IMR-90 (cell line): Measurements from ENCODE around the gene SNIP1. TPM values are rescaled to one million over a fixed set of nuclear protein-coding genes. Genes with fewer than 3 reads are reported as not detected.

Experiments used
- ATAC-seq: fragments of 200-7000 bp; cut with Tn5 transposase; 2 replicates; pipeline ENCODE4 v1.9.1; 2020; ENCODE audit warnings: low read depth, mild to moderate bottlenecking, moderate library complexity
- Bru-seq: library from RNA; stranded (reverse); fragments of 400-500 nt; gene quantifications from one replicate; lab custom pipeline; 2021; lab: Mats Ljungman, UMichigan
- BruChase-seq, 2 experiments: library from RNA; stranded (reverse); fragments of 400-500 nt; gene quantifications; one replicate each; lab custom pipeline; 2021; lab: Mats Ljungman, UMichigan
- BruUV-seq: library from RNA; stranded (reverse); fragments of 400-500 nt; replicated peaks from 2 replicates; lab custom pipeline; 2021; lab: Mats Ljungman, UMichigan
- CTCF ChIA-PET: fragments of 300-600 bp; formaldehyde crosslinking; extraction: SDS; loops from one replicate; lab custom pipeline; 2021; ENCODE audit warnings: antibody characterized with exemption; lab: Yijun Ruan, JAX
- POLR2A ChIA-PET: fragments of 300-600 bp; sonication (Branson Sonifier 250); formaldehyde crosslinking; loops from one replicate; lab custom pipeline; 2022; ENCODE audit warnings: antibody characterized with exemption; ENCODE audit not compliant: unreplicated experiment; lab: Charles Lee
- DNase-seq: peaks from one replicate; pipeline ENCODE4 v3.0.0; 2013
- H2AFZ ChIP-seq: replicated peaks from 2 replicates; pipeline ENCODE3; 2013; ENCODE audit warnings: low read length, mild to moderate bottlenecking; ENCODE audit not compliant: poor library complexity
- H2AK5ac ChIP-seq: 2 replicates; pipeline ENCODE4 v1.6.1; 2013; ENCODE audit warnings: low read depth, low read length, inconsistent platforms
- H2AK9ac ChIP-seq: replicated peaks from 2 replicates; pipeline ENCODE3; 2013; ENCODE audit warnings: mild to moderate bottlenecking, low read depth, low read length, moderate library complexity; ENCODE audit not compliant: poor library complexity
- H2BK120ac ChIP-seq: 2 replicates; pipeline ENCODE4 v1.6.1; 2013; ENCODE audit warnings: low read depth, low read length, inconsistent platforms
- H2BK15ac ChIP-seq: 3 replicates; pipeline ENCODE4 v1.6.1; 2013; ENCODE audit warnings: low read depth, low read length, inconsistent platforms
- H2BK20ac ChIP-seq: 2 replicates; pipeline ENCODE4 v1.6.1; 2013; ENCODE audit warnings: low read depth, mild to moderate bottlenecking, inconsistent platforms, low read length, moderate library complexity
- H2BK5ac ChIP-seq: 2 replicates; pipeline ENCODE4 v1.6.1; 2013; ENCODE audit warnings: mild to moderate bottlenecking, low read depth, low read length, inconsistent platforms; ENCODE audit not compliant: poor library complexity, severe bottlenecking
- H3K14ac ChIP-seq: replicated peaks from 2 replicates; pipeline ENCODE4 v1.6.1; 2013; ENCODE audit warnings: low read depth, low read length, inconsistent platforms
- H3K18ac ChIP-seq: 2 replicates; pipeline ENCODE4 v1.6.1; 2013; ENCODE audit warnings: low read depth, low read length, control low read depth
- H3K23ac ChIP-seq: 2 replicates; pipeline ENCODE4 v1.6.1; 2013; ENCODE audit warnings: low read depth, low read length, inconsistent platforms
- H3K27ac ChIP-seq: 2 replicates; pipeline ENCODE4 v1.5.1; 2013; ENCODE audit warnings: mild to moderate bottlenecking, control low read depth, low read length; ENCODE audit not compliant: insufficient read depth
- H3K27me3 ChIP-seq: 2 replicates; pipeline ENCODE4 v1.6.1; 2013; ENCODE audit warnings: low read length; ENCODE audit not compliant: control insufficient read depth, insufficient read depth
- H3K36me3 ChIP-seq: 2 replicates; pipeline ENCODE4 v1.6.1; 2013; ENCODE audit warnings: low read length, mixed read lengths; ENCODE audit not compliant: control insufficient read depth, insufficient read depth
- H3K4ac ChIP-seq: 2 replicates; pipeline ENCODE4 v1.6.1; 2013; ENCODE audit warnings: low read depth, low read length, inconsistent platforms
- H3K4me1 ChIP-seq: 2 replicates; pipeline ENCODE4 v1.6.1; 2013; ENCODE audit warnings: low read length, mixed read lengths; ENCODE audit not compliant: control insufficient read depth, insufficient read depth
- H3K4me2 ChIP-seq: 2 replicates; pipeline ENCODE4 v1.6.1; 2013; ENCODE audit warnings: low read depth, mild to moderate bottlenecking, control low read depth, low read length, moderate library complexity
- H3K4me3 ChIP-seq: 2 replicates; pipeline ENCODE4 v1.5.1; 2013; ENCODE audit warnings: low read depth, mild to moderate bottlenecking, control low read depth, low read length, moderate library complexity; ENCODE audit not compliant: insufficient read depth
- H3K56ac ChIP-seq: 2 replicates; pipeline ENCODE4 v1.6.1; 2013; ENCODE audit warnings: low read length, inconsistent platforms; ENCODE audit not compliant: insufficient read depth; ENCODE audit errors: extremely low read depth
- H3K79me1 ChIP-seq, 2 experiments: 2 replicates each; pipeline ENCODE4 v1.6.1; 2013; ENCODE audit warnings: low read length in 2 of 2, inconsistent platforms in 1 of 2, low read depth in 1 of 2
- H3K9ac ChIP-seq: 2 replicates; pipeline ENCODE4 v1.6.1; 2013; ENCODE audit warnings: low read depth, low read length, control low read depth
- H3K9me1 ChIP-seq: 2 replicates; pipeline ENCODE4 v1.6.1; 2013; ENCODE audit warnings: low read length, inconsistent platforms; ENCODE audit not compliant: insufficient read depth
- H3K9me3 ChIP-seq: 2 replicates; pipeline ENCODE4 v1.6.1; 2013; ENCODE audit warnings: low read length; ENCODE audit not compliant: control insufficient read depth, insufficient read depth
- H4K20me1 ChIP-seq: 2 replicates; pipeline ENCODE4 v1.6.1; 2013; ENCODE audit warnings: low read length, inconsistent platforms; ENCODE audit not compliant: insufficient read depth
- H4K5ac ChIP-seq: 2 replicates; pipeline ENCODE4 v1.6.1; 2013; ENCODE audit warnings: mild to moderate bottlenecking, low read depth, low read length, control low read depth
- H4K8ac ChIP-seq, 2 experiments: 2 replicates each; pipeline ENCODE4 v1.6.1; 2013; ENCODE audit warnings: low read depth in 2 of 2, low read length in 2 of 2, control low read depth in 1 of 2, inconsistent platforms in 1 of 2
- H4K91ac ChIP-seq: 2 replicates; pipeline ENCODE4 v1.6.1; 2013; ENCODE audit warnings: low read depth, low read length, inconsistent platforms; ENCODE audit not compliant: insufficient read depth
- BHLHE40 ChIP-seq: fragments of 150-350 bp; IDR thresholded peaks from 2 replicates; pipeline ENCODE4 v1.6.1; 2016; ENCODE audit warnings: mild to moderate bottlenecking, low read depth, low read length
- CEBPB ChIP-seq: IDR thresholded peaks from 2 replicates; pipeline ENCODE4 v1.6.1; 2012; ENCODE audit warnings: low read depth, low read length, improper control_type of control experiment
- CHD1 ChIP-seq: IDR thresholded peaks from 2 replicates; pipeline ENCODE4 v1.6.1; 2012; ENCODE audit warnings: low read depth, low read length, improper control_type of control experiment
- MAFK ChIP-seq: IDR thresholded peaks from 2 replicates; pipeline ENCODE4 v1.6.1; 2012; ENCODE audit warnings: low read depth, low read length, improper control_type of control experiment
- MAZ ChIP-seq: IDR thresholded peaks from 2 replicates; pipeline ENCODE4 v1.6.1; 2012; ENCODE audit warnings: low read depth, mild to moderate bottlenecking, low read length, improper control_type of control experiment, moderate library complexity, borderline replicate concordance
- POLR2A ChIP-seq: IDR thresholded peaks from 2 replicates; pipeline ENCODE4 v1.6.1; 2012; ENCODE audit warnings: mild to moderate bottlenecking, low read depth, low read length
- RAD21 ChIP-seq: IDR thresholded peaks from 2 replicates; pipeline ENCODE4 v1.6.1; 2012; ENCODE audit warnings: low read length, improper control_type of control experiment
- RCOR1 ChIP-seq: IDR thresholded peaks from 2 replicates; pipeline ENCODE4 v1.6.1; 2012; ENCODE audit warnings: mild to moderate bottlenecking, low read length, improper control_type of control experiment; ENCODE audit not compliant: insufficient replicate concordance
- RFX5 ChIP-seq: IDR thresholded peaks from 2 replicates; pipeline ENCODE4 v1.8.0; 2012; ENCODE audit warnings: low read depth, mild to moderate bottlenecking, low read length, moderate library complexity
- SMC3 ChIP-seq: fragments of 150-350 bp; IDR thresholded peaks from 2 replicates; pipeline ENCODE4 v1.6.1; 2016; ENCODE audit warnings: low read depth, mild to moderate bottlenecking, antibody characterized with exemption, low read length, moderate library complexity
- WGBS, 2 experiments: methylation state at CpG; one replicate each; pipeline versions ENCODE4 v1.1.5 to v1.1.7; 2013; ENCODE audit warnings: missing lambda C conversion rate in 2 of 2; ENCODE audit not compliant: insufficient read length in 1 of 2; ENCODE audit errors: extremely low coverage in 2 of 2; 5-methylcytosine and 5-hydroxymethylcytosine counted together
- dilution Hi-C: fragments of 300-500 bp; cut with HindIII; formaldehyde crosslinking; loops from one replicate; pipeline ENCODE4 v1.14.3; 2018; ENCODE audit warnings: low sequenced_read_pairs; ENCODE audit not compliant: unreplicated experiment
- in situ Hi-C: fragments of 300-500 bp; cut with MboI; formaldehyde crosslinking; loops from 3 replicates; pipeline ENCODE4 v1.14.3; 2019; ENCODE audit warnings: low sequenced_read_pairs, inconsistent platforms, mixed read lengths
- intact Hi-C: fragments of 100-400 bp; cut with micrococcal nuclease; formaldehyde crosslinking; loops from 2 replicates; pipeline ENCODE4 v1.10.0; 2022
- long read RNA-seq: library from polyadenylated mRNA; unstranded; transcript quantifications from one replicate; pipeline ENCODE4 v2.0.0, GENCODE V29; 2021; ENCODE audit not compliant: unreplicated experiment
- polyA plus RNA-seq, 3 experiments: library from polyadenylated mRNA; depleted of rRNA; stranded (reverse); fragments of >200 nt; gene quantifications; 2 replicates each; pipeline ENCODE4 v1.2.3, GENCODE V29; 2012; ENCODE audit warnings: low replicate concordance in 1 of 3
- total RNA-seq: library from RNA; depleted of rRNA; stranded (reverse); fragments of >200 nt; gene quantifications from 2 replicates; pipeline ENCODE4 v1.2.3, GENCODE V29; 2012; rRNA removed
- TF ChIP-seq, protein P1 (sequence below): fragments of 150-350 bp; IDR thresholded peaks from 2 replicates; pipeline ENCODE4 v1.6.1; 2017; ENCODE audit warnings: mild to moderate bottlenecking, antibody characterized with exemption, low read length, low read depth
- TF ChIP-seq, protein P2 (sequence below): fragments of 150-350 bp; IDR thresholded peaks from 2 replicates; pipeline ENCODE4 v1.6.1; 2016; ENCODE audit warnings: low read depth, mild to moderate bottlenecking, low read length, moderate library complexity, borderline replicate concordance

Gene SNIP1, protein sequence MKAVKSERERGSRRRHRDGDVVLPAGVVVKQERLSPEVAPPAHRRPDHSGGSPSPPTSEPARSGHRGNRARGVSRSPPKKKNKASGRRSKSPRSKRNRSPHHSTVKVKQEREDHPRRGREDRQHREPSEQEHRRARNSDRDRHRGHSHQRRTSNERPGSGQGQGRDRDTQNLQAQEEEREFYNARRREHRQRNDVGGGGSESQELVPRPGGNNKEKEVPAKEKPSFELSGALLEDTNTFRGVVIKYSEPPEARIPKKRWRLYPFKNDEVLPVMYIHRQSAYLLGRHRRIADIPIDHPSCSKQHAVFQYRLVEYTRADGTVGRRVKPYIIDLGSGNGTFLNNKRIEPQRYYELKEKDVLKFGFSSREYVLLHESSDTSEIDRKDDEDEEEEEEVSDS
- total RNA-seq (11.3 and 13.9 TPM in 2 replicates), polyA plus RNA-seq (2012; rRNA removed) (6.8 and 7.7 TPM in 2 replicates), Bru-seq, nascent RNA (percentile 86 among the genes with signal in this experiment), BruChase-seq, experiment 1, labeled RNA remaining after a 6-hour chase (percentile 81 among the genes with signal in this experiment), BruChase-seq, experiment 2, labeled RNA remaining after a 2-hour chase (percentile 86 among the genes with signal in this experiment)
- 6.9 and 9.1 TPM in 2 replicates for polyA plus RNA-seq (2012; cell fraction: cytosol; rRNA removed)
- polyA plus RNA-seq (2012; cell fraction: nucleus; rRNA removed; ENCODE audit: low replicate concordance) = 5.5 and 12.0 TPM in 2 replicates
- long read RNA-seq, full-length matches to known transcripts = 5 of 7 reads
- long read RNA-seq, partial matches to known transcripts = 1 of 7 reads
- long read RNA-seq, other reads (novel, unspliced or antisense) = 1 of 7 reads

DNA sequence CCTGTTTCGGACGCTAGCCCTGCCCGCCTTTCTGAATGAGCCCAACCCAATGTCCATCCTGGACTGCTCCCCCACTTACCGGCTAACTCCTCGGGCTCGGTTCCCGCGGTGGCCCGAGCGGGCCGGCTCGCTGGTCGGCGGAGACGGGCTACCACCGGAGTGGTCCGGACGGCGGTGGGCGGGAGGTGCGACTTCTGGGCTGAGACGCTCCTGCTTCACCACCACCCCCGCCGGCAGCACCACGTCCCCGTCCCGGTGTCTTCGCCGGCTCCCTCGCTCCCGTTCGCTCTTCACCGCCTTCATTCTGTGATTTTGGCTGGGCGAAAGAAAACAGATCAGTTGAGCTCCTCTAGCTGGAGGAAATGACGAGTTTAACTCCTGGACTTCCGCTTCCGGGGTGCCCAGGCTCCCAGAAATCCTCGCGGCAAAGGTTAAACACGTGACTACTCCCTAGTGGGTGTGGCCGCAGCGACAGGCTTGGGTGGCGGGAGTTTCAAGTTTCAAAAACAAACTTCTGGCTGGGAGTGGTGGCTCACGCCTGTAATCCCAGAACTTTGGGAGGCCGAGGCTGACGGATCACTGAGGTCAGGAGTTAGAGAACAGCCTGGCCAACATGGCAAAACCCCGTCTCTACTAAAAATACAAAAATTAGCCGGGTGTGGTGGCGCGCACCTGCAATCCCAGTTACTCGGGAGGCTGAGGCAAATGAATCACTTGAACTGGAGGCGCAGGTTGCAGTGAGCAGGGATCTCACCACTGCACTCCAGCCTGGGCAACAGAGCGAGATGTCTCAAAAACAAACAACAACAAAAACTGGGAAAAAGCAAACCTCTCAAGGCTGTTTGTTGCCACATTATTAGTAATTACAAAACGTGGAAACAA, at the start of gene SNIP1:
TSS of gene SNIP1 (minus strand) at position 367 of the 882 bp plus-strand sequence. CDS start at position 303, 64 bp downstream.
- peaks cover 16% of the 10 kb centered on the region; the same call in 1 of the 2 replicates for H4K20me1 ChIP-seq
- TF ChIP-seq CEBPB (no peak), RFX5 (no peak), BHLHE40 (peak; percentile 87), CHD1 (no peak), RAD21 (0 out of 2 replicates have a peak, but pooled peaks have one; percentile 1), MAFK (no peak), RCOR1 (no peak), SMC3 (no peak), MAZ (peak; percentile 8; the same call in 1 of the 2 replicates), POLR2A (peak; percentile 94)
- TF ChIP-seq, protein P1, sequence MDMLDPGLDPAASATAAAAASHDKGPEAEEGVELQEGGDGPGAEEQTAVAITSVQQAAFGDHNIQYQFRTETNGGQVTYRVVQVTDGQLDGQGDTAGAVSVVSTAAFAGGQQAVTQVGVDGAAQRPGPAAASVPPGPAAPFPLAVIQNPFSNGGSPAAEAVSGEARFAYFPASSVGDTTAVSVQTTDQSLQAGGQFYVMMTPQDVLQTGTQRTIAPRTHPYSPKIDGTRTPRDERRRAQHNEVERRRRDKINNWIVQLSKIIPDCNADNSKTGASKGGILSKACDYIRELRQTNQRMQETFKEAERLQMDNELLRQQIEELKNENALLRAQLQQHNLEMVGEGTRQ = peak; percentile 94
- TF ChIP-seq, protein P2, sequence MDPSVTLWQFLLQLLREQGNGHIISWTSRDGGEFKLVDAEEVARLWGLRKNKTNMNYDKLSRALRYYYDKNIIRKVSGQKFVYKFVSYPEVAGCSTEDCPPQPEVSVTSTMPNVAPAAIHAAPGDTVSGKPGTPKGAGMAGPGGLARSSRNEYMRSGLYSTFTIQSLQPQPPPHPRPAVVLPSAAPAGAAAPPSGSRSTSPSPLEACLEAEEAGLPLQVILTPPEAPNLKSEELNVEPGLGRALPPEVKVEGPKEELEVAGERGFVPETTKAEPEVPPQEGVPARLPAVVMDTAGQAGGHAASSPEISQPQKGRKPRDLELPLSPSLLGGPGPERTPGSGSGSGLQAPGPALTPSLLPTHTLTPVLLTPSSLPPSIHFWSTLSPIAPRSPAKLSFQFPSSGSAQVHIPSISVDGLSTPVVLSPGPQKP = peak; percentile 32; the same call in 1 of the 2 replicates

More for the DNA sequence above, at the start of gene SNIP1:
- H2AK5ac ChIP-seq = peak within 1 kb of the TSS; percentile 62
- in situ Hi-C loops = no loop called here
- H3K23ac ChIP-seq = peak within 1 kb of the TSS; percentile 22
- peaks cover 4% of the 10 kb centered on the region; the same call in 1 of the 2 replicates for H3K9me1 ChIP-seq
- H2BK15ac ChIP-seq = no peak within 1 kb of the TSS
- no peaks in the 10 kb centered on the region for H3K27me3 ChIP-seq
- H2AK9ac ChIP-seq = peak within 1 kb of the TSS; percentile 7
- ChIA-PET CTCF (no interaction called here), POLR2A (no interaction called here)
- no peak within 1 kb of the TSS for H3K56ac ChIP-seq
- H2BK120ac ChIP-seq = peak within 1 kb of the TSS; percentile 42; the same call in 1 of the 2 replicates
- H3K79me1 ChIP-seq = peaks cover 9 to 28% of the 10 kb centered on the region in 2 experiments; a peak in 3 of 4 replicates
- peak within 1 kb of the TSS; percentile 68 to 87 for H4K8ac ChIP-seq
- H3K4me1 ChIP-seq = peaks cover 3% of the 10 kb centered on the region
- peak within 1 kb of the TSS; percentile 70 for H3K27ac ChIP-seq
- peak within 1 kb of the TSS; percentile 99 for H3K4me2 ChIP-seq
- peak; percentile 71 for ATAC-seq
- peaks cover 10% of the 10 kb centered on the region for H3K36me3 ChIP-seq
- dilution Hi-C loops = no loop called here
- peak within 1 kb of the TSS; percentile 53 for H4K5ac ChIP-seq
- WGBS, 2 experiments = 18% methylated on average over 26 of the region's 54 CpGs; no CpG with 5 or more reads in 1 of the 2 experiments
- H3K9me3 ChIP-seq = no peaks in the 10 kb centered on the region
- H3K4ac ChIP-seq = peak within 1 kb of the TSS; percentile 74
- peak within 1 kb of the TSS; percentile 39 for H3K14ac ChIP-seq
- H3K4me3 ChIP-seq = peak within 1 kb of the TSS; percentile 88
- DNase-seq = peak; percentile 88
- no peak within 1 kb of the TSS for H3K18ac ChIP-seq
- intact Hi-C loops = no loop called here
- peak within 1 kb of the TSS; percentile 61 for H2BK5ac ChIP-seq
- BruUV-seq = no TSS peak
- peak within 1 kb of the TSS; percentile 91 for H2AFZ ChIP-seq
- H2BK20ac ChIP-seq = no peak within 1 kb of the TSS
- H4K91ac ChIP-seq = peak within 1 kb of the TSS; percentile 53
- H3K9ac ChIP-seq = peak within 1 kb of the TSS; percentile 78
